ENCODE results near the gene ILF3. TPM values are rescaled to one million over a fixed set of nuclear protein-coding genes. Genes with fewer than 3 reads are reported as not detected.

ILF3 gene
- total and polyA plus RNA-seq, 2 experiments from 2014 or later, result 573 to 616 TPM

- H3K27ac ChIP-seq (ENCODE audit: low read depth), result no peak overlapping the region
- peaks cover 40% of the 10 kb centered on the region for H3K79me2 ChIP-seq (replicated peaks; ENCODE audit: insufficient read depth)
- peaks cover 13% of the 10 kb centered on the region for H3K4me1 Mint-ChIP-seq
- no peak overlapping the region for H3K4me3 Mint-ChIP-seq
- H3K4me2 ChIP-seq, result no peak overlapping the region
- peak overlapping the region; percentile 72; the same call in 1 of the 2 replicates for H3K27ac Mint-ChIP-seq
- H4K20me1 ChIP-seq (replicated peaks; ENCODE audit: insufficient read depth), result peaks cover 62% of the 10 kb centered on the region
- H3K9me3 Mint-ChIP-seq, result no peaks in the 10 kb centered on the region; the same call in 2 of the 3 replicates
- H3K27me3 Mint-ChIP-seq (ENCODE audit: insufficient read depth, low read depth, poor library complexity), result peaks cover 26% of the 10 kb centered on the region
- DNase-seq (ENCODE audit: low spot score) (no peak), ATAC-seq (no peak)
- peaks cover 5% of the 10 kb centered on the region; the same call in 1 of the 2 replicates for H3K4me1 ChIP-seq (ENCODE audit: insufficient read depth)
- H3K36me3 ChIP-seq (ENCODE audit: insufficient read depth), result peaks cover 82% of the 10 kb centered on the region
- no peaks in the 10 kb centered on the region for H3K9me2 ChIP-seq (ENCODE audit: insufficient read depth)
- peaks cover 76% of the 10 kb centered on the region for H3F3A ChIP-seq (replicated peaks; ENCODE audit: low read depth)
- H3K36me3 Mint-ChIP-seq (ENCODE audit: low read depth), result peaks cover 97% of the 10 kb centered on the region
- TF ChIP-seq CTCF (conservative IDR thresholded peaks at IDR 0.05; ENCODE audit: low read depth in 2 of 2) (no peak), ZNF114 (CRISPR knock-in tag; IDR thresholded peaks at IDR 0.05) (no peak), CREB1 (CRISPR knock-in tag; IDR thresholded peaks at IDR 0.05; ENCODE audit: low read depth) (no peak), ETS1 (IDR thresholded peaks at IDR 0.05) (no peak), POLR2AphosphoS5 (IDR thresholded peaks at IDR 0.05; ENCODE audit: low read depth) (0 out of 2 replicates have a peak, but pooled peaks have one; percentile 5)
- H2AFZ ChIP-seq, result no peak overlapping the region
- no peaks in the 10 kb centered on the region for H3K27me3 ChIP-seq (ENCODE audit: insufficient read depth)
- H3K4me3 ChIP-seq, result no peak overlapping the region
These were observed 33.6 kb downstream of the ILF3 start for GRCh38 chr19:10687518-10688288.

- Histone ChIP-seq H3K27ac (ENCODE audit: low read depth) (0 out of 2 replicates have a peak overlapping the region, but pooled peaks have one; percentile 19), H3K27me3 (ENCODE audit: insufficient read depth) (no peaks in the 10 kb centered on the region), H3K4me1 (ENCODE audit: insufficient read depth) (peaks cover 5% of the 10 kb centered on the region; the same call in 1 of the 2 replicates), H3F3A (replicated peaks; ENCODE audit: low read depth) (peaks cover 72% of the 10 kb centered on the region), H3K9me2 (ENCODE audit: insufficient read depth) (no peaks in the 10 kb centered on the region), H3K79me2 (replicated peaks; ENCODE audit: insufficient read depth) (peaks cover 32% of the 10 kb centered on the region), H3K36me3 (ENCODE audit: insufficient read depth) (peaks cover 73% of the 10 kb centered on the region), H4K20me1 (replicated peaks; ENCODE audit: insufficient read depth) (peaks cover 57% of the 10 kb centered on the region), H3K4me3 (no peak overlapping the region), H3K4me2 (no peak overlapping the region), H2AFZ (no peak overlapping the region)
- Mint-ChIP-seq H3K27me3 (ENCODE audit: insufficient read depth, low read depth, poor library complexity) (peaks cover 32% of the 10 kb centered on the region), H3K27ac (no peak overlapping the region), H3K9me3 (no peaks in the 10 kb centered on the region; the same call in 2 of the 3 replicates), H3K36me3 (ENCODE audit: low read depth) (peaks cover 89% of the 10 kb centered on the region), H3K4me3 (no peak overlapping the region), H3K4me1 (peaks cover 15% of the 10 kb centered on the region)
- DNase-seq (ENCODE audit: low spot score) (no peak), ATAC-seq (no peak)
- TF ChIP-seq CREB1 (CRISPR knock-in tag; IDR thresholded peaks at IDR 0.05; ENCODE audit: low read depth) (no peak), ZNF114 (CRISPR knock-in tag; IDR thresholded peaks at IDR 0.05) (no peak), CTCF (conservative IDR thresholded peaks at IDR 0.05; ENCODE audit: low read depth in 2 of 2) (no peak), EZH2phosphoT487 (IDR thresholded peaks at IDR 0.05; ENCODE audit: unreplicated experiment) (no peak), EZH2 (IDR thresholded peaks at IDR 0.05; ENCODE audit: low read depth, unreplicated experiment) (no peak), STAT1 (IDR thresholded peaks at IDR 0.05; ENCODE audit: unreplicated experiment) (no peak), ZNF331 (CRISPR knock-in tag; IDR thresholded peaks at IDR 0.05; ENCODE audit: low read depth) (no peak), REST (IDR thresholded peaks at IDR 0.05; ENCODE audit: unreplicated experiment) (no peak), POLR2AphosphoS5 (IDR thresholded peaks at IDR 0.05; ENCODE audit: low read depth) (no peak), ETS1 (IDR thresholded peaks at IDR 0.05) (no peak), JUNB (IDR thresholded peaks at IDR 0.05; ENCODE audit: unreplicated experiment) (no peak)
These were observed 34.6 kb downstream of the ILF3 start for GRCh38 chr19:10688545-10689280.
